DMS 273 treated with DMSO at 0.1 percent for 48 hours (cell line): ENCODE measurements around the gene APOBEC3H.
"Not testable (repeated sequence)": the region's sequence is repeated elsewhere in the genome, so short reads cannot be mapped to it uniquely, and the experiment has no call there.

Experiments used
- DNase-seq: peaks from one replicate; lab custom pipeline; 2025; lab: John Stamatoyannopoulos, UW

Gene APOBEC3H

DNA sequence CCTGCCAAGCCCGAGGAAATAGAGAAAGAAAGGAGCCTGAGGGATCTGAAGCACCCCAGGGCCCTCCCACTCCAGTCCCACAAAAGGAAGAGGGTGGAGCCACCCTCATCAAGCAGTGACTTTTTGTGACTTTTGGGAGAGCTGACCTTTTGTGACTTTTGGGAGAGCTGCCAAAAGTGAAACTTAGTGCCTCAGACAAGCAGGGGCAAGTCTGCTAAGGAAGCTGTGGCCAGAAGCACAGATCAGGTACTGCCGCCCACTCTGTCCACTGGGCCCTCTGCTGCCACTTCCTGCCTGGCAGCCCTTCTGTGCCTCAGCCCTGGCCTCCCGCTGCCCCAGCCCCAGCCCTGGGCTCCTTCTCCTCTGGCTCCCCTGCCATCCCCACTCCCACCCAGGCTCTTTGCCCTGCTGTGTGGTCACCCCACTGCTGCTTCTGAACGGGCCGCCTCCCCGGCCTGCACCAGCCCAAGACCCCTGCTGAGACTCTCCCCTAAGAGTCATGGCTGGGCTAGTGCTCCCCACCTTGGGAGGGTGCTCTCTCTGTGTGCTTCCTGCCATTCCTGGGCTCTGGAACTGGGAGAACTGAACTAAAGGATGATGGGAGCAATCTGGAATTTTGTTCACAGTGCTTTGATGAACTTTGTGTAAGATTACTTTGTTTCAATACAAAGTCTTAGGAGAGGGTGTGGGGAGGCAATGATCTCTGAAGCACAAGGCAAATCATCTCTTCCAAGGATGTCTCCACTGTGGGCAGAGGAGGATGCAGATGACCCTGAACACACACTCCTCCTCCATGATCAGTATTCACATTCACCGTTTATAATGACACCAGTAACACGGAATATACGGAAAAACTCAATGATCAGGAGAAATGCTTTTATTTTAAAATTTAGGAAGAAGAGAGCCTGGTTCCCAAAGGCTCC lies at the start of gene APOBEC3H:
Gene APOBEC3H, plus strand, starts transcription at position 147 of the 923 bp plus-strand sequence. CDS start 3,035 bp downstream, outside the sequence.
- DNase-seq, result no peak

DNA sequence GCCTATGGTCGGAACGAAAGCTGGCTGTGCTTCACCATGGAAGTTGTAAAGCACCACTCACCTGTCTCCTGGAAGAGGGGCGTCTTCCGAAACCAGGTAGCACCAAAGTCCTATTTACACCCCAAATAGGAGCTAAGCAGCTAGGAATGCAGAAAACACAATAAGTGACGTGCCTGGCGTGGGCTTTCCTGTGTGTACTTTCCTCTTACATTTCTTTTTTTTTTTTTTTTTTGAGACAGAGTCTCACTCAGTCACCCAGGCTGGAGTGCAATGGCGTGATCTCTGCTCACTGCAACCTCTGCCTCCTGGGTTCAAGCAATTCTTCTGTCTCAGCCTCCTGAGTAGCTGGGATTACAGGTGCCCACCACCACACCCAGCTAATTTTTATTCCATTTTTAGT lies 47.6 kb upstream of the APOBEC3H start:
- DNase-seq, result not testable (repeated sequence)

DNA sequence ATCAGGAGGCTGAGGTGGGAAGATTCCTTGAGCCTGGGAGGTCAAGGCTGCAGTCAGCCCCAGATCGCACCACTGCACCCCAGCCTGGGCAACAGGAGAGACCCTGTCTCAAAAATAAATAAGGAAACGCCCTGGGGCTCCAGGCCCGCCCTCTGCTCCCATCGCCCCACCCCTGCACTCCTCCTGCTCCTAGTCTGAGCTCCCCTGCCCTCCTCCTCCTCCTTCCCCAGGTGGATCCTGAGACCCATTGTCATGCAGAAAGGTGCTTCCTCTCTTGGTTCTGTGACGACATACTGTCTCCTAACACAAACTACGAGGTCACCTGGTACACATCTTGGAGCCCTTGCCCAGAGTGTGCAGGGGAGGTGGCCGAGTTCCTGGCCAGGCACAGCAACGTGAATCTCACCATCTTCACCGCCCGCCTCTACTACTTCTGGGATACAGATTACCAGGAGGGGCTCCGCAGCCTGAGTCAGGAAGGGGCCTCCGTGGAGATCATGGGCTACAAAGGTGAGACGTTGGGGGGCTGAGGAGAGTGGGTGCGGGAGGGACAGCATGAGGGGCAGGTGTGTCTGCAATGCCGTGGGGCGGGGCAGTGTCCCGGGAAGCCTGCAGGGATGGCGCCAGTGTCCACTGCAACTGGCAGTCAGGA lies 45.1 kb upstream of the APOBEC3H start:
- not testable (repeated sequence) for DNase-seq

DNA sequence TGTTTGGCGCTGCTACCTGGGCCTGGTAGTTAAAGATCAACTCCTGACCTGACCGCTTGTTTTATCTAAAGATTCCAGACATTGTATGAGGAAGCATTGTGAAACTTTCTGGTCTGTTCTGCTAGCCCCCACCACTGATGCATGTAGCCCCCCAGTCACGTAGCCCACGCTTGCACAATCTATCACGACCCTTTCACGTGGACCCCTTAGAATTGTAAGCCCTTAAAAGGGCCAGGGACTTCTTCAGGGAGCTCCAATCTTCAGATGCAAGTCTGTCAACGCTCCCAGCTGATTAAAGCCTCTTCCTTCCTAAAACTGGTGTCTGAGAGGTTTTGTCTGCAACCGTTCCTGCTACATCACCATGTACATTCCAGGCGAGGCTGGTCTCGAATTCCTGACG lies 41.4 kb upstream of the APOBEC3H start:
- DNase-seq, result no peak

DNA sequence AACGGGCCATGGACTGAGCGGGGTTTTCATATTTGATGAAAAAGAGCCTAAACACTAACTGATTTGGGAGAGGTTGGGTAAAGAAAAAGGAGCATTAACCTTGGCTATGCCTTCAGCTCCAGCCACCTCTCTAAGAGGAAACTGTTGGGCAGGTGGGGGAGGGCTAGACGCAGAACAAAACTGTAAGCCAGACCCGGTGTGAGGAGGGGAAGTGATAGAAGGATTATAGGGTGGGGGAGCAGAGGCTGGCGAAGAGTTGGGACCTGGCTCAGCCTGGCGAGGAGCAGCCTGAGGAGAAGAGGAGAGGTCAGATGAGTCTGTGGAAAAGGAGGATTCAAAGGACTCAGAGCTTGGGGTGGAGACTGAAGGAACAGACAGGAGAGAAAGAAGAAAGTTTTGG lies 35.8 kb upstream of the APOBEC3H start:
- not testable (repeated sequence) for DNase-seq

DNA sequence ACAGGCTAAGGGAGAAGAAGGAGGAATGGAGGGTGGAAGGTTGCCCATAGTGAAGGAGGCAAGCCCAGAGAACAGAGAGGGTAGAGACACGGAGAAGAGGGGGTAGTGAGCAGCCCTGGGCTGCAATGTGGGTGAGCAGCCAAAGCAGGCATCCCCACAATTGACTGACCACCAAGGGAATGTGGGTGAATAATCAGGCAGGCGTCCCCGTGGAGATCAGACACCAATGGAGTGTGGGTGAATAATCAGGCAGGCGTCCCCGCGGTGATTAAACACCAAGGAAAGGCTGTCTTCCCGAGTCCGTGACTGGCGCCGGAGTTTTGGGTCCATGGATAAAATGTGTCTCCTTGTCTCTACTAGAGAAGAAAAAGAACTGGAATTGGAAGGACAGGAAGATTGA lies 35.1 kb upstream of the APOBEC3H start:
- not testable (repeated sequence) for DNase-seq

DNA sequence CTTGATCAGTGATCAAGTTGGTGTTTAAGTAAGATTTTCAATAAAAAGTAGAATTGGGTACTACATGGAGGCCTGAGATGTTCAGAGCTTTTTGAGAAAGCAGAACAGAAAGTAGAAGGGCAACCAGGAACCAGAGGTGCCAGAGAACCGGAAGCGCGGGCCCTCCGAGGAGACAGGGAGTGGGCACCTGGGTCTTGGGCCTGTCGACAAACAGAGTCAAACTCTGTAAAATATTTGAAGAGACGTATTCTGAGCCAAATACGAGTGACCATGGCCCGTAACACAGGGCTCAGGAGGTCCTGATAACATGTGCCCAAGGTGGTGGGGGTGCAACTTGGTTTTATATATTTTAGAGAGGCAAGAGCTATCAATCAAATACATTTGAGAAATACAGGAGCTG lies 33.1 kb upstream of the APOBEC3H start:
- DNase-seq, result not testable (repeated sequence)

DNA sequence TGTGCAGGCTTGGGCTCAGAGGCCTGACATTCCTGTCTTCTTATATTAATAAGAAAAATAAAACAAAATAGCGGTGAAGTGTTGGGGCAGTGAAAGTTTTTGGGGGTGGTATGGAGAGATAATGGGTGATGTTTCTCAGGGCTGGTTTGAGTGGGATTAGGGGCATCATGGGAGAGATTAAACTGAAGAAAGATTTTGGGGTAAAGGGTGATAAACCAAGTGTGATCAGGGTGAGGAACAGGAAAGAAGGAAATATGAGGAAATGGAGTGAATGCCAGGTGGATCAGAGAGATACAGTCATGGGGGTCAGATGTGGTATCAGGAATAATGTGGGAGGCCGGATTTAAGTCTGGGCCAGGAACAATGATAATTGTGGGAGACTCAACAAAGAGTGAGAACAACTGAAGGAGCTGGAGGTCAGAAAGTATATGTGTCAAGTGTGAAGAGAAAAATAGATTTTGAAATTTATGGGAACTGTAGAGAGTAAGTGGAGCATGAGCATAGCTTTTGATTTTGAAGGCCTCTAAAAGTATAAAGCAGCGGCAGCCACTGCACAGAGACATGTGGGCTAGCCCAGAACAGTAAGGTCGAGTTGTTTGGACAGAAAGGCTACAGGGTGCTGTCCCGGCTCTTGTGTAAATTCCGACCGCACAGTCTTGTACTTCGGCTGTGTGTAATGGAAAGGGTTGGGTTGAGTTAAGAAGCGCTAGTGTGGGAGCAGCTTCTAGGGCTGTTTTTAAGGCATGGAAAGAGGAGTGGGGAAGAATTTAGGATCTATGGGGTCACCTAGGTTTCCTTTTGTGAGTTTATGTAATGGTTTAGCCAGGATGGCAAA lies 30.4 kb upstream of the APOBEC3H start:
- DNase-seq, result not testable (repeated sequence)

DNA sequence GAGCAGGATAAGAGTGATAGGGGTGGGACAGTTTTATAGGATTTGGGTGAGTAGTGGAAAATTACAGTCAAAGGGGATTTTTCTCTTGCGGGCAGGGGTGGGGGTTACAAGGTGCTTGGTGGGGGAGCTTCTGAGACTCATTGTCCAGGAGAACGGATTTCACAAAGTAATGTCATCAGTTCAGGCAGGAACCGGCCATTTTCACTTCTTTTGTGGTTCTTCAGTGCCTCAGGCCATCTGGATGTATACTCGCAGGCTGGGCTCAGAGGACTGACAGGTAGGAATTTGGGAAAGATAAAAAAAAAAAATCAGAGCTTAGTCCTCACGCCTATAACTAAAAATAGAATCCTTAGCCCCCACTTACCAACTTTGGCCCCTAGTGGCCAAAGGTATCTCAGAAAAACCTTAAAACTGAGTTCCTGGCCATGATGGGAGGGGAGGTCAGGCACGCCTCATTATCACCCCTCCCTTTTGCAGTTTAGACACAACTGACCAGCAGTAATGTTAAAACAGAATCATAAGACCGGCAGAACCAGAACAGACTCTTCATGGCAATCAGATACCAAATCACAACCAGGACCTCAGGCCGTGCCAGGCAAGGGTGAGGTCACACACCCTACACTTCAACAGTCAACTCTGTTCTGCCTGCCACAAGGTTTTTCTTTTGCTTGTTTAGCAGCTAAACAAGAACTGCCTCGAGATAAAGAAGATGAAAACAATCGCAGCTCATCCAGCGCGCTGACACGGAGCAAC lies 28.8 kb upstream of the APOBEC3H start:
- DNase-seq, result no peak

DNA sequence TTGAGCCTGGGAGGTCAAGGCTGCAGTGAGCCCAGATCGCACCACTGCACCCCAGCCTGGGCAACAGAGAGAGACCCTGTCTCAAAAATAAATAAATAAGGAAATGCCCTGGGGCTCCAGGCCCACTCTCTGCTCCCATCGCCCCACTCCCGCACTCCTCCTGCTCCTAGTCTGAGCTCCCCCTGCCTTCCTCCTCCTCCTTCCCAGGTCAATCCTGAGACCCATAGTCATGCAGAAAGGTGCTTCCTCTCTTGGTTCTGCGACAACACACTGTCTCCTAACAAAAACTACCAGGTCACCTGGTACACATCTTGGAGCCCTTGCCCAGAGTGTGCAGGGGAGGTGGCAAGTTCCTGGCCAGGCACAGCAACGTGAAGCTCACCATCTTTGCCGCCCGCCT lies 26.9 kb upstream of the APOBEC3H start:
- DNase-seq, result no peak

DNA sequence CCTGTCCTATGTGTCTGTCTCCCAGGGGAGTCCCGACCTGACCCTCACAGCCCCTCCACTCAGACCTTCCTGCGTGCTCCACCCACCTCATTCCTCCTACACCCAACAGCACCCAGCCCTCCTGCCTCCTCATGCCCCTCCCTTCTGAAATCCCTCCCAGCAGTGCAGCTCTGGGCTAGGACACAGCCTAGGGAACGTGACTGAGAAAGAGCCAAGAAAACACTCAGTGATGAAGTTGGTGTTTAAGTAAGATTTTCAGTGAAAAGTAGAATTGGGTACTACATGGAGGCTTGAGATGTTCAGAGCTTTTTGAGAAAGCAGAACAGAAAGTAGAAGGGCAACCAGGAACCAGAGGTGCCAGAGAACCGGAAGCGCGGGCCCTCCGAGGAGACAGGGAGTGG lies 24.5 kb upstream of the APOBEC3H start:
- not testable (repeated sequence) for DNase-seq

DNA sequence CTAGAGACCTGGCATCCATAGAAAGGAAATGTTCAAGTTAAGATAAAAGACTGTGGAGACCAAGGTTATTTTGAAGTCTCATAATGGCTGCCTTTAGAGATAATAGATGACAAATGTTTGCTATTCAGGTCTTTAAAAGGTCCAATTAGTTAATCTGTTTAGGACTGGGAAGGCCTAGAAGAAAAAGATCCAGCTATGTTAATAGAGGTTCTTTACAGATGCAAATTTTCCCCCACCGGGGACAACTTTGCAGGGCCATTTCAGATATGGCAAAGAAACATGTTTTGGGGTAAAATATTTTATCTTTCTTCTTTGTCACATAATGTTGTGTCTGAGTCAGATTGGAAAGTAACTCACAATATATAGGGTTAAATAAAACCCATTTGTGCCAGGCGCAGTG lies 23.1 kb upstream of the APOBEC3H start:
- no peak for DNase-seq

DNA sequence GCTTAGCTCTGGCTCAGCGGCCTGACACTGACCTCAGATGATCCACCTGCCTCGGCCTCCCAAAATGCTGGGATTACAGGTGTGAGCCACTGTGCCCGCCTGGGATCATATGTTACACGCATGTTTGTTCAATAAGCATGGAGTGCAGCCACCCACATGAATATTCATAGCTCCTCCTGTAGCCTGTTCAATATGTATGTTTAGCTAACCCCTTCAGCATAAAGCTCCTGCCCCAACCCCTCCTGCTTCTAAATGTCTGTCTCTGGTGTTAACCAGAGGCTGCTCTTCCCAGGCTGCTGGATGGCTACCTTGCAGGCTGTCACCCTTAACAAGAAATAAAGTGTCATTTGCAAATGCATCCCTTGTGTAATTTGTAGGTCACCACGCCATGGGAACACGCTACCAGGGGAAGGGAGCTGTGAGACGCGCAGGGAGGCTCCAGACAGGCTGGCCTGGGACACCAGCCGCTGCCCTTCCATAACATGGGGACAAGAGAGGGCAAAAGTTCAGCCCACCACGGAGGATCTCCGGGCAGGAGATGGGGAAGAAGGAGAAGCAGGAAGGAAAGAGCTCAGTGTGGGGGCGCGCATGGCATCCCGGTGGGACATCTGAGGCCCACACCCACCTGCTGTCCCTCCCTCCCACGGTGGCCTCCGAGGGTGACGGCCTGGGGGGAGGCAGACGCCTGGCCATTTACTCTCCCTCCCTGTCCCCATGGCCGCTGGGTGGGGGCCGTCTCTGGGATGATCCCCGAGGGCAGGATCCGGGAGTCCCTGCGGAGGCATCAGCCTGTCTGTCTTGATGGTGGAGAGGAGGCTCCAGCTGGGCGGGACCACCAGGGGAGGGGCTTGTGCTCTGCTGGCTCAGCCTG lies 20.7 kb upstream of the APOBEC3H start:
- not testable (repeated sequence) for DNase-seq

DNA sequence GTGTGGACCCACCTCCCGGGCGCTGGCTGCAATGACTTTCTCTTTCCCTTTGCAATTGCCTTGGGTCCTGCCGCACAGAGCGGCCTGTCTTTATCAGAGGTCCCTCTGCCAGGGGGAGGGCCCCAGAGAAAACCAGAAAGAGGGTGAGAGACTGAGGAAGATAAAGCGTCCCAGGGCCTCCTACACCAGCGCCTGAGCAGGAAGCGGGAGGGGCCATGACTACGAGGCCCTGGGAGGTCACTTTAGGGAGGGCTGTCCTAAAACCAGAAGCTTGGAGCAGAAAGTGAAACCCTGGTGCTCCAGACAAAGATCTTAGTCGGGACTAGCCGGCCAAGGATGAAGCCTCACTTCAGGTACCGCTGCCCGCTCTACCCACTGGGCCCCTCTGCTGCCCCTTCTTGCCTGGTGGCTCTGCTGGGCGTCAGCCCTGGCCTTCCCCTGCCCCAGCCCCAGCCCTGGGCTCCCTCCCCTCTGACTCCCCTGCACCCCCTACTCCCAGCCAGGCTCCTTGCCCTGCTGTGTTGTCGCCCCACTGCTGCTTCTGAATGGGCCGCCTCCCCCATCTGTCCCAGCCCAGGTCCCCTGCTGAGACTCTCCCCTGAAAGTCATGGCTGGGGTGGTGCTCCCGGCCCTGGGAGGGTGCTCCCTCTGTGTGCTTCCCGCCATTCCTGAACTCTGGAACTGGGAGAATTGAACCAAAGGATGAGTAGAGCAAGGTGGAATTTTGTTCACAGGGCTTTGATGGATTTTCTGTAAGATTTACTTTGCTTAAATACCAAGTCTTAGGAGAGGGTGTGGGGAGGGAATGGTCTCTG lies 19.8 kb upstream of the APOBEC3H start, which contains the start of gene APOBEC3G:
Gene APOBEC3G, plus strand, starts transcription at position 250 of the 815 bp plus-strand sequence. Its CDS starts 87 bp downstream, at position 337.
- DNase-seq, result not testable (repeated sequence)

DNA sequence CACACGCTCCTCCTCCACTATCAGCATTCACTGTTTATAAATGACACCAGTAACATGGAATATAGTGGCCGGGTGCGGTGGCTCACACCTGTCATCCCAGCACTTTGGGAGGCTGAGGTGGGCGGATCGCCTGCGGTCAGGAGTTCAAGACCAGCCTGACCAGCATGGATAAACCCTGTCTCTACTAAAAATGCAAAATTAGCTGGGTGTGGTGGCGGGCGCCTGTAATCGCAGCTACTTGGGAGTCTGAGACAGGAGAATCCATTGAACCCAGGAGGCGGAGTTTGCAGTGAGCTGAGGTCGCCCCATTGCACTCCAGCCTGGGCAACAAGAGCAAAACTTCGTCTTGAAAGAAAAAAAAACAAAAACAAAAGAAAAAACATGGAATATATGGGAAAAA lies 19.1 kb upstream of the APOBEC3H start:
- not testable (repeated sequence) for DNase-seq

DNA sequence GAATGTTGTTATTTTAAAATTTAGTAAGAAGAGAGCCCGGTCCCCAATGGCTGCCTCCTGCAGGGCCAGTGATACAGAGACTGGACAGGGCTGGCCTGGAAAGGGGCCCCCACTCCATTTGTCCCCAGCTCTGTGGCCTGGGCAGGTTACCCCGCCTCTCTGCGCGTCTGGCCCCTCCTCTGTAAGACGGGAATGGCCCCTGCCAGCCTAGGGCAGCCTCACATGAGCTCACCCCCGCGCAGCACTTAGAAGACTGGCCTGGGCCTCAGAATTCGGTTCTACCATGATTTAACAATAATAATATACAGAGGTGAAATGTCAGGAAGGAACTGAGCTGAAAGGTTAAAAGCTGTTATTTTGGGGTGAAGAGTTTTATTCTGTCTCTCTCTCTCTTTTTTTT lies 18.7 kb upstream of the APOBEC3H start:
- DNase-seq, result no peak

DNA sequence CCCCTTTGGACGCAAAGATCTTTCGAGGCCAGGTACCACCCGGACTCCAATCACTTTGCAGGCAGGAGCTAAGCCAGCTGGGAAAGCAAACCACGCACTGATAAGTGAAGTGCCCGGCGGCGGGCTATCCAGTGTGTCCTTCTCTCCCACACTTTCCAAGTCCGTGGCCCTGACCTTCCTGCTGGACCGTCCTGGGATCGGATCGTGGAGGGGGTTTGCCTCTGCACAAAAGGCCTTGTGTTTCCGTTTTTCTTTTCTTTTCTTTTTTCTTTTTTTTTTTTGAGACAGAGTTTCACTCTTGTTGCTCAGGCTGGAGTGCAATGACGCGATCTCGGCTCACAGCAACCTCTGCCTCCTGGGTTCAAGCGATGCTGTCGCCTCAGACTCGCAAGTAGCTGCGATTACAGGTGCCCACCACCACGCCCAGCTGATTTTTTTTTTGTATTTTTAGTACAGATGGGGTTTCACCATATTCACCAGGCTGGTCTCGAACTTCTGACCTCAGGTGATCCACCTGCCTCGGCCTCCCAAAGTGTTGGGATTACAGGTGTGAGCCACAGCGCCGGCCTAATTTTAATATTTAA lies 17.9 kb upstream of the APOBEC3H start:
- DNase-seq, result not testable (repeated sequence)

DNA sequence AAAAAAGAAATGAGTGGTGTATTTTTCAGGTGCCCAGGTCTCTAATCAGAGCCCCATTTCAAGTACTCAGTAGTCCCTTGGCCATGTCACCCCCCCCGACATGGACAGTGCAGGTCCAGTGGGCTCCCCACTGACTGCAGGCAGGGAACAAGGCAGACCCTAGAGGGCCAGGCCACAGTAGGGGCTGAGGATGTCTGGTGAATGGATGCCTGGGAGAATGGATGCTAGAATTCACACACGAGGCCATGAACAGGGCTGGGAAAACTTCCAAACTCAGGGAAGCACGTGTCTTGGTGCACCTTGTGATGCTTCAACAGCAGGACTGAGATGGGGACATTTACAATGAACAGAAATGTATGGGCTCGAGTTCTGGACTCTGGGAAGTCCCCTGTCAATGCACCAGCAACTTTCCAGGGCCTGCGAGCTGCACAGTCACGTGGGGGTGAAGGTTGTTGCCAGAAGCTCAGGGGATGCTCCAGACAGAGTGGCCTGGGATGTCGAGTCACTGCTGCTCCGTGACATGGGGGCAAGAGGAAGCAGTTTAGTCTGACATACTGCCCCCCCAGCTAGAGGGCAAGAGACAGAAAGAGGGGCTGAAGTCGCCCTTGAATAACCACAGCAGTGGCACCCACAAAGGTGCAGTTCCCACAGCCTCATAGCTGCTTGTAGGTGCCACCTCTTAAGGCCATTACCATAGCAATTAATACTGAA lies 16.8 kb upstream of the APOBEC3H start:
- no peak for DNase-seq
